Measurements from ENCODE around the gene TMUB1.

GRCh38 chr7:151062111-151062398 is 21.2 kb downstream of the TMUB1 start:
- TF ChIP-seq CTCF (IDR thresholded peaks at IDR 0.05) (no peak), POLR2A (IDR thresholded peaks at IDR 0.05) (no peak), POLR2AphosphoS5 (IDR thresholded peaks at IDR 0.05) (no peak), EP300 (IDR thresholded peaks at IDR 0.05) (no peak)
